ENCODE data around the gene SLC6A3.

Gene SLC6A3

GRCh38 chr5:1390861-1391600 is 54.2 kb downstream of the SLC6A3 start:
- in situ Hi-C loops (cut with MboI; ENCODE audit: low sequenced_read_pairs): no loop called here

- in situ Hi-C loops (cut with MboI; ENCODE audit: low sequenced_read_pairs): no loop called here
Measured at GRCh38 chr5:1390333-1390732, 54.9 kb downstream of the SLC6A3 start.

GRCh38 chr5:1388383-1388967 is 56.8 kb downstream of the SLC6A3 start:
- in situ Hi-C loops (cut with MboI; ENCODE audit: low sequenced_read_pairs): no loop called here

- in situ Hi-C loops (cut with MboI; ENCODE audit: low sequenced_read_pairs): no loop called here
Measured at GRCh38 chr5:1387876-1388275, 57.4 kb downstream of the SLC6A3 start.

- in situ Hi-C loops (cut with MboI; ENCODE audit: low sequenced_read_pairs): no loop called here
Measured at GRCh38 chr5:1387059-1387755, 58.0 kb downstream of the SLC6A3 start.

GRCh38 chr5:1386274-1386717 is 58.9 kb downstream of the SLC6A3 start:
- in situ Hi-C loops (cut with MboI; ENCODE audit: low sequenced_read_pairs): no loop called here

- in situ Hi-C loops (cut with MboI; ENCODE audit: low sequenced_read_pairs): no loop called here
Measured at GRCh38 chr5:1385395-1386273, 59.6 kb downstream of the SLC6A3 start.

GRCh38 chr5:1384521-1384920 is 60.7 kb downstream of the SLC6A3 start:
- in situ Hi-C loops (cut with MboI; ENCODE audit: low sequenced_read_pairs): no loop called here

GRCh38 chr5:1383886-1384401 is 61.3 kb downstream of the SLC6A3 start:
- in situ Hi-C loops (cut with MboI; ENCODE audit: low sequenced_read_pairs): no loop called here

GRCh38 chr5:1383344-1383743 is 61.9 kb downstream of the SLC6A3 start:
- in situ Hi-C loops (cut with MboI; ENCODE audit: low sequenced_read_pairs): no loop called here

GRCh38 chr5:1382248-1382700 is 63.0 kb downstream of the SLC6A3 start:
- in situ Hi-C loops (cut with MboI; ENCODE audit: low sequenced_read_pairs): no loop called here

GRCh38 chr5:1381370-1382247 is 63.6 kb downstream of the SLC6A3 start:
- in situ Hi-C loops (cut with MboI; ENCODE audit: low sequenced_read_pairs): no loop called here

- in situ Hi-C loops (cut with MboI; ENCODE audit: low sequenced_read_pairs): no loop called here
Measured at GRCh38 chr5:1380910-1381309, 64.3 kb downstream of the SLC6A3 start.

- in situ Hi-C loops (cut with MboI; ENCODE audit: low sequenced_read_pairs): no loop called here
Measured at GRCh38 chr5:1380011-1380817, 65.0 kb downstream of the SLC6A3 start.

GRCh38 chr5:1378866-1379659 is 66.2 kb downstream of the SLC6A3 start:
- in situ Hi-C loops (cut with MboI; ENCODE audit: low sequenced_read_pairs): no loop called here

- in situ Hi-C loops (cut with MboI; ENCODE audit: low sequenced_read_pairs): no loop called here
Measured at GRCh38 chr5:1378096-1378495, 67.1 kb downstream of the SLC6A3 start.

GRCh38 chr5:1376981-1377380 is 68.3 kb downstream of the SLC6A3 start:
- in situ Hi-C loops (cut with MboI; ENCODE audit: low sequenced_read_pairs): no loop called here

All from HL-60/S4 (cell line).